ENCODE results near the gene USP9X.
"Not testable (repeated sequence)": the region's sequence is repeated elsewhere in the genome, so short reads cannot be mapped to it uniquely, and the experiment has no call there.

The USP9X gene

GRCh38 chrX:41084893-41085511, at the start of gene USP9X:
Gene USP9X, plus strand, starts transcription at chrX:41085445. Its CDS starts 38,184 bp downstream, at chrX:41123629.
- DNase-seq, result peak; percentile 87

- DNase-seq, result no peak
These were observed 49.7 kb upstream of the USP9X start for GRCh38 chrX:41035582-41035981.

- no peak for DNase-seq
These were observed 48.4 kb upstream of the USP9X start for GRCh38 chrX:41036668-41037326.

- no peak for DNase-seq
These were observed 42.0 kb upstream of the USP9X start for GRCh38 chrX:41043196-41043595.

GRCh38 chrX:41043674-41044345, 41.4 kb upstream of the USP9X start:
- DNase-seq, result no peak

- DNase-seq, result no peak
These were observed 39.2 kb upstream of the USP9X start for GRCh38 chrX:41045960-41046567.

GRCh38 chrX:41047878-41048534, 37.2 kb upstream of the USP9X start:
- DNase-seq, result no peak

- DNase-seq, result no peak
These were observed 34.9 kb upstream of the USP9X start for GRCh38 chrX:41050359-41050758.

- no peak for DNase-seq
These were observed 34.0 kb upstream of the USP9X start for GRCh38 chrX:41051288-41051687.

- no peak for DNase-seq
These were observed 29.5 kb upstream of the USP9X start for GRCh38 chrX:41055740-41056139.

GRCh38 chrX:41063276-41063675, 22.0 kb upstream of the USP9X start:
- not testable (repeated sequence) for DNase-seq

- DNase-seq, result no peak
These were observed 21.2 kb upstream of the USP9X start for GRCh38 chrX:41064018-41064417.

GRCh38 chrX:41066391-41066790, 18.9 kb upstream of the USP9X start:
- DNase-seq, result no peak

- no peak for DNase-seq
These were observed 18.3 kb upstream of the USP9X start for GRCh38 chrX:41066969-41067368.

- DNase-seq, result no peak
These were observed 17.5 kb upstream of the USP9X start for GRCh38 chrX:41067721-41068120.

GRCh38 chrX:41076742-41077141, 8.5 kb upstream of the USP9X start:
- DNase-seq, result no peak

GRCh38 chrX:41081821-41082220, 3.4 kb upstream of the USP9X start:
- DNase-seq, result no peak

- no peak for DNase-seq
These were observed 2.5 kb upstream of the USP9X start for GRCh38 chrX:41082783-41083182.

GRCh38 chrX:41084044-41084892, 977 bp upstream of the USP9X start:
- DNase-seq, result peak; percentile 92

- DNase-seq, result peak; percentile 64
These were observed 250 bp downstream of the USP9X start for GRCh38 chrX:41085512-41085877.

GRCh38 chrX:41085878-41086626, 807 bp downstream of the USP9X start:
- DNase-seq, result peak; percentile 40

- DNase-seq, result no peak
These were observed 1.3 kb downstream of the USP9X start for GRCh38 chrX:41086627-41086932.
